Aorta (tissue), 5 donors: ENCODE data around the gene KLHL3. TPM values are rescaled to one million over a fixed set of nuclear protein-coding genes. Genes with fewer than 3 reads are reported as not detected.

Experiments
- ATAC-seq: fragments of 200-7000 bp; cut with Tn5 transposase; one replicate; pipeline ENCODE4 v1.9.1; 2022; ENCODE audit warnings: moderate library complexity; ENCODE audit not compliant: low FRiP score
- DNase-seq, 2 donors: peaks; one replicate each; pipeline ENCODE4 v3.0.0-alpha.2; 2020
- H3K27ac ChIP-seq, 2 donors: one replicate each; pipeline ENCODE4 v1.5.1; 2013; ENCODE audit warnings: low read length in 2 of 2, mild to moderate bottlenecking in 2 of 2, moderate library complexity in 2 of 2, control low read depth in 1 of 2, inconsistent platforms in 1 of 2, low read depth in 1 of 2
- H3K27me3 ChIP-seq, 2 donors: one replicate each; pipeline ENCODE4 v1.6.1; 2013; ENCODE audit warnings: control low read depth in 1 of 2, low read length in 1 of 2, mild to moderate bottlenecking in 1 of 2, moderate library complexity in 1 of 2; ENCODE audit not compliant: insufficient read depth in 2 of 2, control insufficient read depth in 1 of 2
- H3K36me3 ChIP-seq, 2 donors: one replicate each; pipeline ENCODE4 v1.6.1; 2013; ENCODE audit warnings: control low read depth in 1 of 2, low read length in 1 of 2, mild to moderate bottlenecking in 1 of 2; ENCODE audit not compliant: insufficient read depth in 2 of 2, control insufficient read depth in 1 of 2
- H3K4me1 ChIP-seq, 2 donors: one replicate each; pipeline ENCODE4 v1.6.1; 2013; ENCODE audit warnings: low read length in 2 of 2, control low read depth in 1 of 2, mild to moderate bottlenecking in 1 of 2, moderate library complexity in 1 of 2; ENCODE audit not compliant: insufficient read depth in 2 of 2, control insufficient read depth in 1 of 2
- H3K4me3 ChIP-seq, 2 donors: one replicate each; pipeline ENCODE4 v1.5.1; 2013; ENCODE audit warnings: low read length in 2 of 2, control low read depth in 1 of 2, mild to moderate bottlenecking in 1 of 2
- H3K9me3 ChIP-seq: one replicate; pipeline ENCODE4 v1.6.1; 2013; ENCODE audit warnings: mild to moderate bottlenecking, low read length; ENCODE audit not compliant: control insufficient read depth
- WGBS, 2 donors: extraction: QIAGEN DNeasy Blood & Tissue Kit; methylation state at CpG; one replicate each; pipeline ENCODE4 v1.1.7; 2013; 5-methylcytosine and 5-hydroxymethylcytosine counted together
- intact Hi-C, 2 donors: fragments of 100-400 bp; cut with DNase I; formaldehyde crosslinking; loops; one replicate each; pipeline versions ENCODE4 v1.14.2 to v1.15.0; 2022
- polyA plus RNA-seq, 2 donors: library from polyadenylated mRNA; stranded (reverse); fragments of 200-250 nt; gene quantifications; one replicate each; pipeline ENCODE4 v1.2.3, GENCODE V29; 2013
- total RNA-seq, 2 donors: library from RNA; stranded (reverse); fragmentation: NEBNext Ultra II Directional; extraction: Animal tissue kit (Norgen Biotek cat#: 25700); gene quantifications; one replicate each; pipeline ENCODE4 v1.2.1, GENCODE V29; 2021
- donor health status: healthy with polysubstance abuse.
- donor health status: Bipolar disorder and iron deficiency.
- donor health status: DM: no; HTN: no; CAD: no.
- donor health status: DM: no; HTN: no; CAD: no.
- donor health status: DM: yes; HTN: yes; CAD: no.

The KLHL3 gene
- total and polyA plus RNA-seq, 4 donors: 0.88 to 38.1 (median 11.9) TPM

DNA sequence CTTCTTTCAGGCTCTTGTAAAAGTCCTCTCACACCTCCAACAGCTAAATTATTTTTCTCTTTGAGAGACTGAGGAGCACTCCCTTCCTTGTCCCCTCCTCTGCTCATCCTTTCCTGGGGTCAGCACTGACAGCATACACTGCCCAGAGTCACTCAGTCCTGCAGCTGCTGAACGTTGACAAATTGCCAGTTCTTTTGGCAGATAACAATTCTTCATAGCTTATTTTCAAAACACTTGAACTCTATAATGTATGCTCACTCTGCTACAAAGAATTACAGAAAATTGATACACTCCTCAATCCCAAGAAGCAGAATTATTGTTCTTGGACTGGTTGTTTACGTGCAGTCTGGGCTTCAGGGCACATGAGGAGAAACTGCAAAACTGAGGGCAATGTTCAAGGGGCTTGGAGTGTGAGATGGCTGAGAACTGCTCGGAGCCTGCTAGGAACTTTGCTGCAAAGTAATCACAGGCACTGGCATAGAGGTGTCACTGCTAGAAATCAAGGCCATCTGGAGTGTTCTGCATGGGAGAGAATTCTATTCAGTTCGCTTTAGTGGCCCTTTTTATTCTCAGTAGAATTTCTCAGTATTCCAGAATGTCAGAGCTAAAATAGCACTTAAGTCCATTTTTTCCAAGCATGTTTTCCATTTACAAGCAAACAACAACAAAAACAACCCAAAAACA, 140.4 kb downstream of the KLHL3 start:
- Histone ChIP-seq H3K4me3 (no peak overlapping the region), H3K4me1 (no peaks in the 10 kb centered on the region), H3K9me3 (peaks cover 2% of the 10 kb centered on the region), H3K36me3 (no peaks in the 10 kb centered on the region), H3K27me3 (no peaks in the 10 kb centered on the region), H3K27ac (no peak overlapping the region)
- ATAC-seq: no peak
- intact Hi-C loops: no loop called here
- DNase-seq: no peak
- WGBS, 2 donors: 34 to 38% methylated on average over 4 of the region's 4 CpGs

- intact Hi-C loops: no loop called here
- ATAC-seq (no peak), DNase-seq (no peak)
- Histone ChIP-seq H3K36me3 (no peaks in the 10 kb centered on the region), H3K27me3 (no peaks in the 10 kb centered on the region), H3K27ac (no peak overlapping the region), H3K9me3 (peaks cover 2% of the 10 kb centered on the region), H3K4me3 (no peak overlapping the region), H3K4me1 (no peaks in the 10 kb centered on the region)
- WGBS, 2 donors: 33 to 39% methylated on average over 2 of the region's 2 CpGs
Observed at GRCh38 chr5:137594717-137595116, 141.2 kb downstream of the KLHL3 start.

DNA sequence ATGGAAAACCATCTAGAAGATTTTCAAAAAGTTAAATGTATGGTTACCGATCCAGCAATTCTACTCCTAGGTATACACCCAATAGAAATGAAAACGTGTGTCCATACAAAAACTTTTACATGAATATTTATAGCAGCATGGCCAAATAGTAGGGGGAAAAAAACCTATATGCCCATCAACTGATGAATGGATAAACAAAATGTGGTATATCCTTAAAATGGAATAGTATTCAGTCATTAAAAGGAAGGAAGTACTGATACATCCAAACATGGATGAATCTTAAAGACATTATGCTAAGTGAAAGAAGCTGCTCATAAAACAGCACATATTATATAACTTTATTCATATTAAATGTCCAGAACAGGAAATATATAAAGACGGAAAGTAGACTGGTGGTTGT, 143.6 kb downstream of the KLHL3 start:
- Histone ChIP-seq H3K4me3 (no peak overlapping the region), H3K9me3 (peaks cover 4% of the 10 kb centered on the region), H3K27ac (no peak overlapping the region), H3K36me3 (no peaks in the 10 kb centered on the region), H3K4me1 (no peaks in the 10 kb centered on the region), H3K27me3 (no peaks in the 10 kb centered on the region)
- 85 to 88% methylated on average over 3 of the region's 3 CpGs for WGBS, 2 donors
- intact Hi-C loops: no loop called here
- DNase-seq (no peak), ATAC-seq (no peak)

GRCh38 chr5:137589185-137589584, 146.7 kb downstream of the KLHL3 start:
- H3K27me3 ChIP-seq: no peaks in the 10 kb centered on the region
- WGBS, 2 donors: 88 to 93% methylated on average over 3 of the region's 3 CpGs
- no peak for ATAC-seq
- H3K27ac ChIP-seq: no peak overlapping the region
- H3K9me3 ChIP-seq: peaks cover 9% of the 10 kb centered on the region
- DNase-seq: no peak
- intact Hi-C loops: no loop called here
- no peak overlapping the region for H3K4me3 ChIP-seq
- no peaks in the 10 kb centered on the region for H3K4me1 ChIP-seq
- H3K36me3 ChIP-seq: no peaks in the 10 kb centered on the region

GRCh38 chr5:137587919-137588318, 148.0 kb downstream of the KLHL3 start:
- Histone ChIP-seq H3K36me3 (no peaks in the 10 kb centered on the region), H3K27me3 (no peaks in the 10 kb centered on the region), H3K27ac (no peak overlapping the region), H3K9me3 (peaks cover 9% of the 10 kb centered on the region), H3K4me1 (no peaks in the 10 kb centered on the region), H3K4me3 (no peak overlapping the region)
- ATAC-seq (no peak), DNase-seq (no peak)
- WGBS, 2 donors: 78 to 80% methylated on average over 4 of the region's 4 CpGs
- intact Hi-C loops: no loop called here

DNA sequence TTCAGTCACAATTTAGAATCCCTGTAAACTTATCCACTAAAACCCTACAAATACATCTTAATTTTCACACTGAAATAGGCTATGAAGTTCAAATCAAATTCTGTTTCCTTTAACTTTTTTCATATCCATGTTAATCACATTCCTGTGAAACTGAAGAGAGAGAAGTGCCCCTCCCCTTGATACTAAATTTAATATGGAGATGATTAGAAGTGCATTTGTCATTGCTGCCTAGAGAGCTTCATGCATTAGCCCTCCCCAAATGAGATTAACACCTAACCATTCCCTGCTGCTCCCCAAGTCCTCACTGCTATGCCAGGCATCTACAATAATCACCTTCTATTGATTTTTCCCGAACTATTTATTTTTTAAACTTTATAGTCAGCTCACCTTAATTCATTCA, 151.6 kb downstream of the KLHL3 start:
- Histone ChIP-seq H3K4me1 (no peaks in the 10 kb centered on the region), H3K27ac (no peak overlapping the region), H3K9me3 (peaks cover 7% of the 10 kb centered on the region), H3K27me3 (no peaks in the 10 kb centered on the region), H3K36me3 (no peaks in the 10 kb centered on the region), H3K4me3 (no peak overlapping the region)
- WGBS, 2 donors: 86 to 89% methylated on average over 1 of the region's 1 CpG
- intact Hi-C loops: no loop called here
- no peak for ATAC-seq
- no peak for DNase-seq

DNA sequence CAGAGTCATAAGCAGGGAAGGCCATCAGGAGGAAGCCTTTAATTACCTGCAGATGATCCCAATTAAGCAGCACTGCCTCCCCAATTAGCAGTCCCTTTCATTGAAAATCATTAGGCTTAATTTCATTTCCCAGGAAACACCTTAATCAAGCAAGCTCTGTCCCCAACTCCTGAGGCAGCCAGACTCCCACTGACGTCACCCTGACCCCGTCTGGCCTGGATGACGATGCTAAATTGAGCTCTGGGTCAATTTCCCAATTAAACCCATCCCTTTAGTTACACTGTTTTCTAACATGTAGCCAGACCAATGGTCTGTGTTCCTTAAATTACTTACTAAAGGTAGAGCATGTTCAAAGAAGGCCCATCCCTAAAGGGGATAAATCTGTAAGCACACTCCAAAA, 152.8 kb downstream of the KLHL3 start:
- intact Hi-C loops: no loop called here
- Histone ChIP-seq H3K4me1 (no peaks in the 10 kb centered on the region), H3K27me3 (no peaks in the 10 kb centered on the region), H3K4me3 (no peak overlapping the region), H3K36me3 (no peaks in the 10 kb centered on the region), H3K9me3 (peaks cover 8% of the 10 kb centered on the region), H3K27ac (no peak overlapping the region)
- ATAC-seq: no peak
- no peak for DNase-seq
- 46 to 66% methylated on average over 3 of the region's 3 CpGs for WGBS, 2 donors

DNA sequence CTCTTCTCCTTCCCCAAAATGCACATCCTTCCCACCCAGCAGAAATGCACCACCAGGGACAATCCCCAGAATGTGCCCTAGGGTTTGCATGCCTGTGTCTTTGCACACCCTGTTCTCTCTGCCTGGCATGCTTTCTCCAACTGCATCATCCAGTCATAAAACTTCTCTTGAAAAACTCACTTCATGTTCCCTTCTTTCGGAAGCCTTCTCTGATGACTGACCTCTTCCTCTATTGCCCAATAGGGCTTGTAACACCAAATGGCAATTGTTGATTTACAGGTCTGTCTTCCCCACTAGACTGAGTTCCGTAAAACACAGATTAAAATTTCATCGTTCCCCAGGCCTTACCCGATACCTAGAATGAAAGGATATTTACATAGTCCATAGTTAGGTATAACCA, 153.7 kb downstream of the KLHL3 start:
- Histone ChIP-seq H3K36me3 (no peaks in the 10 kb centered on the region), H3K4me3 (no peak overlapping the region), H3K4me1 (no peaks in the 10 kb centered on the region), H3K27ac (no peak overlapping the region), H3K9me3 (peaks cover 6% of the 10 kb centered on the region), H3K27me3 (no peaks in the 10 kb centered on the region)
- ATAC-seq: no peak
- no peak for DNase-seq
- intact Hi-C loops: no loop called here
- WGBS, 2 donors: 90 to 92% methylated on average over 4 of the region's 4 CpGs

- no peak overlapping the region for H3K27ac ChIP-seq
- WGBS, 2 donors: 63 to 66% methylated on average over 6 of the region's 6 CpGs
- H3K4me1 ChIP-seq: no peaks in the 10 kb centered on the region
- H3K36me3 ChIP-seq: no peaks in the 10 kb centered on the region
- H3K4me3 ChIP-seq: no peak overlapping the region
- intact Hi-C loops: no loop called here
- H3K27me3 ChIP-seq: no peaks in the 10 kb centered on the region
- H3K9me3 ChIP-seq: peaks cover 6% of the 10 kb centered on the region
- no peak for DNase-seq
- no peak for ATAC-seq
Observed at GRCh38 chr5:137581776-137582175, 154.1 kb downstream of the KLHL3 start.
